Osteocyte (in vitro differentiated cells): ENCODE data around the gene MAEA. TPM values are rescaled to one million over a fixed set of nuclear protein-coding genes. Genes with fewer than 3 reads are reported as not detected.
A peak's percentile ranks its signal among the peaks of the same experiment; 100 is the strongest.

Experiments used
- DNase-seq: peaks from one replicate; pipeline ENCODE4 v3.0.0; 2021; ENCODE audit warnings: mixed read lengths; ENCODE audit not compliant: unreplicated experiment; ENCODE audit errors: extremely low spot score
- H3K27ac Mint-ChIP-seq: one replicate; pipeline ENCODE4 v1.8.0; 2021; ENCODE audit warnings: mild to moderate bottlenecking, mixed read lengths; ENCODE audit not compliant: unreplicated experiment
- H3K27me3 Mint-ChIP-seq: one replicate; pipeline ENCODE4 v1.8.0; 2021; ENCODE audit warnings: mixed read lengths; ENCODE audit not compliant: unreplicated experiment
- H3K36me3 Mint-ChIP-seq: one replicate; pipeline ENCODE4 v1.8.0; 2021; ENCODE audit warnings: mixed read lengths; ENCODE audit not compliant: unreplicated experiment
- H3K4me1 Mint-ChIP-seq: one replicate; pipeline ENCODE4 v1.8.0; 2021; ENCODE audit warnings: mixed read lengths; ENCODE audit not compliant: unreplicated experiment
- H3K4me3 Mint-ChIP-seq: one replicate; pipeline ENCODE4 v1.8.0; 2021; ENCODE audit warnings: mild to moderate bottlenecking, moderate library complexity, mixed read lengths; ENCODE audit not compliant: unreplicated experiment
- H3K9me3 Mint-ChIP-seq: one replicate; pipeline ENCODE4 v1.8.0; 2021; ENCODE audit warnings: mixed read lengths; ENCODE audit not compliant: unreplicated experiment
- total RNA-seq: library from RNA; stranded (reverse); gene quantifications from 2 replicates; pipeline ENCODE4 v1.2.1, GENCODE V29; 2021
- TF ChIP-seq, protein P1 (sequence below): fragments of 200-600 bp; sonication (generic); IDR thresholded peaks from 2 replicates; pipeline ENCODE4 v1.5.0; 2021; ENCODE audit warnings: antibody characterized with exemption, mild to moderate bottlenecking, moderate library complexity

MAEA gene
- total RNA-seq, 1 donor from 2014 or later, result 62.9 TPM

DNA sequence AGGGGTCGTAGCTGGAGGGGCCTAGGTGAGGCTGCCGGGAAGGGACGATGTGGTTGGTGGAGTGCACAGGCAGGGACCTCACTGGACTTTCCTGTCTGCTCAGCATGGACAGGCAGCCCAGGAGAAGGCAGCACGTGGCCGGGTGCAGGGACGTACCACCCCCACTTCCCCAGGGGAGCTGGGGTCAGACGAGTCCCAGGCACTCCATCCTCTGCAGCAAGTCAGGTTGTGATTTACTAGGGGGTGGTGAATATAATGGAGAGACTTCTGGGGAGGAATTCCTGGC, 39.2 kb upstream of the MAEA start:
- DNase-seq, result peak; percentile 82
- peak overlapping the region; percentile 61 for H3K4me3 Mint-ChIP-seq
- H3K9me3 Mint-ChIP-seq, result peaks cover 21% of the 10 kb centered on the region
- peaks cover 23% of the 10 kb centered on the region for H3K4me1 Mint-ChIP-seq
- peaks cover 22% of the 10 kb centered on the region for H3K36me3 Mint-ChIP-seq
- H3K27me3 Mint-ChIP-seq, result no peaks in the 10 kb centered on the region
- TF ChIP-seq, protein P1, sequence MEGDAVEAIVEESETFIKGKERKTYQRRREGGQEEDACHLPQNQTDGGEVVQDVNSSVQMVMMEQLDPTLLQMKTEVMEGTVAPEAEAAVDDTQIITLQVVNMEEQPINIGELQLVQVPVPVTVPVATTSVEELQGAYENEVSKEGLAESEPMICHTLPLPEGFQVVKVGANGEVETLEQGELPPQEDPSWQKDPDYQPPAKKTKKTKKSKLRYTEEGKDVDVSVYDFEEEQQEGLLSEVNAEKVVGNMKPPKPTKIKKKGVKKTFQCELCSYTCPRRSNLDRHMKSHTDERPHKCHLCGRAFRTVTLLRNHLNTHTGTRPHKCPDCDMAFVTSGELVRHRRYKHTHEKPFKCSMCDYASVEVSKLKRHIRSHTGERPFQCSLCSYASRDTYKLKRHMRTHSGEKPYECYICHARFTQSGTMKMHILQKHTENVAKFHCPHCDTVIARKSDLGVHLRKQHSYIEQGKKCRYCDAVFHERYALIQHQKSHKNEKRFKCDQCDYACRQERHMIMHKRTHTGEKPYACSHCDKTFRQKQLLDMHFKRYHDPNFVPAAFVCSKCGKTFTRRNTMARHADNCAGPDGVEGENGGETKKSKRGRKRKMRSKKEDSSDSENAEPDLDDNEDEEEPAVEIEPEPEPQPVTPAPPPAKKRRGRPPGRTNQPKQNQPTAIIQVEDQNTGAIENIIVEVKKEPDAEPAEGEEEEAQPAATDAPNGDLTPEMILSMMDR, result no peak
- H3K27ac Mint-ChIP-seq, result peak overlapping the region; percentile 23

DNA sequence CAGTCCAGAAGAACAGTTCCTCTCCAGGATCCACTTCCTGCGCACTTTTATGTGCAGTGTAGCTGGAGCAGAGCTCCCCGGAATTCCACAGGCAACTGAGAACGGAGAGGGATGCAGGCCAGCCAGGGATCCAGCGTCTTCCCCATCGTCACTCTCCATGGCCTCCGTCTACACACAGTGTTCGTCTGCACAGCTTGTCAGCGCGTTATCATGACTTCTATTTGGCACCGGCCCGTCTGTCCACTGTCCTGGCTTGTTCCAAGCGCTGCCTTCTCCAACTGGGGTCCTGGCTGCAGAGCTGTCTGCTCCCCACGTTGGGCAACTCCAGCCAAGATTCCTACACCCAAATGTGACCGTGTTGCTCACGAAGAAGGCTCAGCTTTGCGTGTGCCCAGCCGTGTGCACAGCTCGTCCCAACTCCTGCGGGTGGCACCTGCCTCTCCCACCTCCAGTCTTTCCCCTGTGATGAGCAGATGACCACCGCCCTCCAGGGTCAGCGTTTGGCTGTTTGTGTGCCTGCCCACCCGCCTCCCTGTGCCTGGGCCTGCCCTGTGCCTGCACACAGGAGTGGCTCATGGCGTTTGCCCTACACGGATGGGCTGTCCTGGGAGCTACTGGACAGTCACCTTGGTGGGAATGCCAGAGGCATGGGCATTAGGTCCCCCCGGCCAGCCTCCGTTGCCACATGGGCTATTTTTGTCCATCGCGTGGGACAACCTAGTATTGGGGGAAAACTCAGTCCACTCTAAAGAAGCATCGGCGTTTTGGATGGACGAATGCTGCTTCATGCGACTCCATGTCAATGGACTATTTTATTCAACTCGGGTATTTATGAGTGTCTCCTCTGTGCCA, 38.5 kb upstream of the MAEA start:
- H3K4me3 Mint-ChIP-seq, result peak overlapping the region; percentile 61
- H3K9me3 Mint-ChIP-seq, result peaks cover 27% of the 10 kb centered on the region
- TF ChIP-seq, protein P1, result no peak
- H3K4me1 Mint-ChIP-seq, result peaks cover 17% of the 10 kb centered on the region
- DNase-seq, result peak; percentile 79
- no peak overlapping the region for H3K27ac Mint-ChIP-seq
- no peaks in the 10 kb centered on the region for H3K27me3 Mint-ChIP-seq
- peaks cover 22% of the 10 kb centered on the region for H3K36me3 Mint-ChIP-seq

DNA sequence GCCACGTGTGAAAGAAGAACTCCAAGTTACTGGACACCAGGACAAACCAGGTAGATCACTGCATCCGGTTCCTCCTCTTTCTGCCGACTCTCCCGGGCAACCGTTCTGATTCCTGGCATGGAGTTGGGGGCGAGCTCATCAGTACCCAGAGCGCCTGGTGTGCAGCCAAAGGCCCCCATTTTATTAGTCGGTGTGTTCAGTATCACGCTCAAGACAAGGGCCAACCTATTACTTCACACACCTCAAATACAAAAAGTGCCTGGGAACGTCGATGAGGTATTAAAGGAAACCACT, 38.0 kb upstream of the MAEA start:
- Mint-ChIP-seq H3K27ac (no peak overlapping the region), H3K4me3 (no peak overlapping the region), H3K9me3 (peaks cover 32% of the 10 kb centered on the region), H3K27me3 (no peaks in the 10 kb centered on the region), H3K4me1 (peaks cover 12% of the 10 kb centered on the region), H3K36me3 (peaks cover 22% of the 10 kb centered on the region)
- TF ChIP-seq, protein P1, result no peak
- no peak for DNase-seq

DNA sequence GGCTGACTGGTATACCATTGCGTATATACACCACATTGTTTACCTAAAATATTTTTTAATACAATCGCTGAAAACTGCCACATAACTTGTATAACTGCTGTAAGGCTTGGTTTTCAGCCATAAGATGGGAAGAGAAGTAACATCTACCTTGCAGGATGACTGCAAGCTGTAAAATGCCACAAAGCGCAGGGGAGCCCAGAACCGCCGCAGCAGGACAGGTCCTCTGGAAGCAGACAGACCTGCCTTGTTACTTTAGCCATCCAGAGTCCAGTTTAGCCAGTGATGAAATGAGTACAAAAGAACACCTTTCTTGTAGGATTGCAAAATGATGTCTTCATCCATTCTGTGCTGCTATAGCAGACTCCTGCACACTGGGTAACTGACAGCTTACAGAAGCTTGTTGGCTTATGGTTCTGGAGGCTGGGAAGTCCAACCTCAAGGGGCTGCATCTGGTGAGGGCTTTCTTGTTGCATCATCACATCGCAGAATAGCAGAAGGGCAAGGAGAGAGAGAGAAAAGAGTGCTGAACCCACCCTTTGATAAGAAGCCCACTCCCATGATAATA, 36.7 kb upstream of the MAEA start:
- Mint-ChIP-seq H3K9me3 (peaks cover 38% of the 10 kb centered on the region), H3K27ac (no peak overlapping the region), H3K4me1 (peaks cover 6% of the 10 kb centered on the region), H3K4me3 (no peak overlapping the region), H3K36me3 (peaks cover 23% of the 10 kb centered on the region), H3K27me3 (no peaks in the 10 kb centered on the region)
- peak; percentile 19 for DNase-seq
- TF ChIP-seq, protein P1, result no peak

DNA sequence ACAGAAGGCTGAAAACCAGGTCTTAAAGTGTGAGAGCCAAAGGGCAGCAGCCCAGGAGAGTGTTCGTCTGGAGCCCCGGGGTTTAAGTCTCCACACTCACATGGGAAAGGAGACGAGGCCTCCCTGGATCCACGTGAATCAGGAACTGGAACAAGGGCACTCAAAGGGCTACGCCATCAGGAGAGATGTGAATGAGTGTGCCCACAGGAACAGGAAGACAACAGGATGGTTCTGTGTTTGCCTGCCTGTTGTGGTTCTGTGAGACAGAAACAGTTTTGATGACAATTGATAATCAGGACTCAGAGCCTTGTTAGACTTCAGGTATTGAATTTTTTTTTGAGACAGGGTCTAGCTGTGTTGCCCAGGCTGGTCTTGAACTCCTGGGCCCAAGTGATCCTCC, 35.9 kb upstream of the MAEA start:
- H3K4me3 Mint-ChIP-seq, result no peak overlapping the region
- H3K27ac Mint-ChIP-seq, result no peak overlapping the region
- no peaks in the 10 kb centered on the region for H3K27me3 Mint-ChIP-seq
- TF ChIP-seq, protein P1, result no peak
- H3K9me3 Mint-ChIP-seq, result peaks cover 41% of the 10 kb centered on the region
- no peak for DNase-seq
- peaks cover 23% of the 10 kb centered on the region for H3K36me3 Mint-ChIP-seq
- peaks cover 6% of the 10 kb centered on the region for H3K4me1 Mint-ChIP-seq
